ENCODE results near the gene CD163L1. TPM values are rescaled to one million over a fixed set of nuclear protein-coding genes. Genes with fewer than 3 reads are reported as not detected.

CD163L1 gene
- total RNA-seq, 1 donor from 2014 or later, result 0.74 TPM

GRCh38 chr12:7369274-7369729 is 74.7 kb downstream of the CD163L1 start:
- intact Hi-C loops (cut with DNase I), result no loop called here
- DNase-seq (ENCODE audit: extremely low spot score in 2 of 2), result no peak

GRCh38 chr12:7362734-7363133 is 81.2 kb downstream of the CD163L1 start:
- no peaks in the 10 kb centered on the region for H3K9me3 ChIP-seq
- H3K36me3 ChIP-seq, result no peaks in the 10 kb centered on the region
- no peaks in the 10 kb centered on the region for H3K4me1 ChIP-seq
- H3K27ac ChIP-seq, result no peak overlapping the region
- H3K27me3 ChIP-seq, result no peaks in the 10 kb centered on the region
- no peak for TF ChIP-seq POLR2AphosphoS5 (IDR thresholded peaks at IDR 0.05; ENCODE audit: insufficient read depth in 1 of 2, low read depth in 1 of 2)
- no peak for TF ChIP-seq CTCF (IDR thresholded peaks at IDR 0.05)
- TF ChIP-seq POLR2A (IDR thresholded peaks at IDR 0.05), result no peak
- no peak for DNase-seq (ENCODE audit: extremely low spot score in 2 of 2)
- intact Hi-C loops (cut with DNase I), result no loop called here
- no peak overlapping the region for H3K4me3 ChIP-seq

More at GRCh38 chr12:7369274-7369729, 74.7 kb downstream of the CD163L1 start:
- Histone ChIP-seq H3K36me3 (no peaks in the 10 kb centered on the region), H3K4me1 (no peaks in the 10 kb centered on the region), H3K27me3 (no peaks in the 10 kb centered on the region), H3K27ac (no peak overlapping the region), H3K4me3 (no peak overlapping the region), H3K9me3 (no peaks in the 10 kb centered on the region)
- TF ChIP-seq POLR2AphosphoS5 (IDR thresholded peaks at IDR 0.05; ENCODE audit: insufficient read depth in 1 of 2, low read depth in 1 of 2) (no peak), CTCF (IDR thresholded peaks at IDR 0.05) (no peak), POLR2A (IDR thresholded peaks at IDR 0.05) (no peak)

GRCh38 chr12:7361265-7361664 is 82.7 kb downstream of the CD163L1 start:
- no peak for DNase-seq (ENCODE audit: extremely low spot score in 2 of 2)
- intact Hi-C loops (cut with DNase I), result no loop called here
- Histone ChIP-seq H3K4me1 (no peaks in the 10 kb centered on the region), H3K27me3 (no peaks in the 10 kb centered on the region), H3K9me3 (no peaks in the 10 kb centered on the region), H3K27ac (no peak overlapping the region), H3K36me3 (no peaks in the 10 kb centered on the region), H3K4me3 (no peak overlapping the region)
- TF ChIP-seq CTCF (IDR thresholded peaks at IDR 0.05) (no peak), POLR2A (IDR thresholded peaks at IDR 0.05) (no peak), POLR2AphosphoS5 (IDR thresholded peaks at IDR 0.05; ENCODE audit: insufficient read depth in 1 of 2, low read depth in 1 of 2) (no peak)

- TF ChIP-seq POLR2A (IDR thresholded peaks at IDR 0.05), result no peak
- TF ChIP-seq POLR2AphosphoS5 (IDR thresholded peaks at IDR 0.05; ENCODE audit: insufficient read depth in 1 of 2, low read depth in 1 of 2), result no peak
- TF ChIP-seq CTCF (IDR thresholded peaks at IDR 0.05), result no peak
- Histone ChIP-seq H3K27ac (no peak overlapping the region), H3K9me3 (no peaks in the 10 kb centered on the region), H3K27me3 (no peaks in the 10 kb centered on the region), H3K36me3 (no peaks in the 10 kb centered on the region), H3K4me3 (no peak overlapping the region), H3K4me1 (no peaks in the 10 kb centered on the region)
- no peak for DNase-seq (ENCODE audit: extremely low spot score in 2 of 2)
- intact Hi-C loops (cut with DNase I), result no loop called here
These were observed 89.4 kb downstream of the CD163L1 start for GRCh38 chr12:7354529-7354928.

GRCh38 chr12:7352661-7353060 is 91.3 kb downstream of the CD163L1 start:
- no peaks in the 10 kb centered on the region for H3K9me3 ChIP-seq
- no peaks in the 10 kb centered on the region for H3K36me3 ChIP-seq
- H3K27ac ChIP-seq, result no peak overlapping the region
- no peak for TF ChIP-seq POLR2AphosphoS5 (IDR thresholded peaks at IDR 0.05; ENCODE audit: insufficient read depth in 1 of 2, low read depth in 1 of 2)
- no peak for TF ChIP-seq POLR2A (IDR thresholded peaks at IDR 0.05)
- TF ChIP-seq CTCF (IDR thresholded peaks at IDR 0.05), result no peak
- no peaks in the 10 kb centered on the region for H3K4me1 ChIP-seq
- no peak overlapping the region for H3K4me3 ChIP-seq
- intact Hi-C loops (cut with DNase I), result no loop called here
- no peak for DNase-seq (ENCODE audit: extremely low spot score in 2 of 2)
- no peaks in the 10 kb centered on the region for H3K27me3 ChIP-seq

Measured in vagina (tissue), 2 donors.